GM18951 (cell line): ENCODE results near the gene ACACB.

Experiments used
- POLR2A ChIP-seq: IDR thresholded peaks from 4 replicates; pipeline ENCODE4 v1.6.1; 2011; ENCODE audit warnings: mild to moderate bottlenecking; ENCODE audit not compliant: insufficient read length, insufficient read depth; ENCODE audit errors: extremely low read depth
- in situ Hi-C: fragments of 300-500 bp; cut with MboI; formaldehyde crosslinking; loops from one replicate; pipeline ENCODE4 v1.12.0; 2022; ENCODE audit warnings: low sequenced_read_pairs, mixed read lengths, inconsistent platforms; ENCODE audit not compliant: unreplicated experiment

The ACACB gene

DNA sequence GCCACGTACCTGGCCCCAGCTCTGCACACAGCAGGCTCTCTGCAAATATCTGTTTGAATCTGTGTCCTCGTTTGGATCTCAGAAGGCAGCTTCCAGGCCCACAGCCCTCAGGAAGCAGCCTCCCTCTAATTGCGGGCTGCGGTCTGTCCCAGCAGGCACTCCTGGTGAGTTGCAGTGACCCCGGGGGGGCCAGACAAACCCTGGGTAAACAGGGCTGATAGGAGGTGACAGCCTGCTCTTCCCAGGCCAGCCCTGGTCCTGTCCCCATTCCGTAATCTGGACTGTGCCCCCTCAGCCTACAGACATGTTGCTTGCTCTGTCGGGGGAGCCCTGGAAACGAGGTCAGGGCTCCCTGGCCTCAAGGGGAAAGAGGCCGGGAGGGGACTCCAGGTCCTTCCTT, 190.7 kb downstream of the ACACB start:
- TF ChIP-seq POLR2A: no peak
- in situ Hi-C loops: no loop called here

DNA sequence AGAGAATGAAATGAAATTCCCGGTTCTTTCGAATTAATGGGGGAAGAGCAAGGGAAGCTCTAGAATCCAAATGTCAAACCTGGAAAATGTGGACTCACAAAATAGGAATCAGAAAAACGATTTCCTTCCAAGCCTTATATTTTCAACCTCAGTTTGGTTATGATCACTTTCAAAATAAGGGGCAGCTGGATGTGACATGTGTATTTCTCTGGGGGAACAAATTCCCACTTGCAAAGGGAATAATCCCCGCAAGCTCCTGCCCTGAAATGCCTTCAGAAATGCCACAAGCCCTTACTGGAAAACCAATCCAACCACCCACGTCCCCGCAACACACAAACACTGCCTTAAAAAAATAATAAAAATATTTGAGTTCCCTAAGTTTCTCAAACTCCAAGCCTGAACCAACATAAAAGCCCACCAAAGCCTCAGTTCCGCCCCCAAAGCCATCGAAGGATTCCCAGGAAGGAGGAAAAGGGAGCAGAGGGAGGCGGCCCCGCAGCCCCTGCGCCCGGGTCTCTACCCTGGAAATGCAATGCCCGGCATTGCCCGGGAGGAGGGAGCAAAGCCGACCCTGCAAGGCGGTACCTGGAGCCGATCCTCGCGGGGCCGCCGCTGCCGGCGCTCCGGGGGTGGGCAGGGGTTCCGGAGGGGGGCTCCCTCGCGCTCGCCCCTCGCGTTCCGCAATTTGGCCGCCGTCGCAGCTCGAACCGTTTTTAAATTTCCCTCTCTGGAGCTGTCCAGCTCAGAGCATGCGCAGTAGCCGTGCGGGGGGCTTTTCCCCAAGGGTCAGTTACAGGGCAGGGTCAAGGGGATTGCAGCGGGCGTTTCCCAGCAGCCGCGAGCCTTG, 192.4 kb downstream of the ACACB start, which contains the start of gene FOXN4:
TSS of gene FOXN4 (minus strand) at position 751 of the 847 bp plus-strand sequence. CDS start 963 bp downstream, outside the sequence.
- in situ Hi-C loops: no loop called here
- TF ChIP-seq POLR2A: no peak

DNA sequence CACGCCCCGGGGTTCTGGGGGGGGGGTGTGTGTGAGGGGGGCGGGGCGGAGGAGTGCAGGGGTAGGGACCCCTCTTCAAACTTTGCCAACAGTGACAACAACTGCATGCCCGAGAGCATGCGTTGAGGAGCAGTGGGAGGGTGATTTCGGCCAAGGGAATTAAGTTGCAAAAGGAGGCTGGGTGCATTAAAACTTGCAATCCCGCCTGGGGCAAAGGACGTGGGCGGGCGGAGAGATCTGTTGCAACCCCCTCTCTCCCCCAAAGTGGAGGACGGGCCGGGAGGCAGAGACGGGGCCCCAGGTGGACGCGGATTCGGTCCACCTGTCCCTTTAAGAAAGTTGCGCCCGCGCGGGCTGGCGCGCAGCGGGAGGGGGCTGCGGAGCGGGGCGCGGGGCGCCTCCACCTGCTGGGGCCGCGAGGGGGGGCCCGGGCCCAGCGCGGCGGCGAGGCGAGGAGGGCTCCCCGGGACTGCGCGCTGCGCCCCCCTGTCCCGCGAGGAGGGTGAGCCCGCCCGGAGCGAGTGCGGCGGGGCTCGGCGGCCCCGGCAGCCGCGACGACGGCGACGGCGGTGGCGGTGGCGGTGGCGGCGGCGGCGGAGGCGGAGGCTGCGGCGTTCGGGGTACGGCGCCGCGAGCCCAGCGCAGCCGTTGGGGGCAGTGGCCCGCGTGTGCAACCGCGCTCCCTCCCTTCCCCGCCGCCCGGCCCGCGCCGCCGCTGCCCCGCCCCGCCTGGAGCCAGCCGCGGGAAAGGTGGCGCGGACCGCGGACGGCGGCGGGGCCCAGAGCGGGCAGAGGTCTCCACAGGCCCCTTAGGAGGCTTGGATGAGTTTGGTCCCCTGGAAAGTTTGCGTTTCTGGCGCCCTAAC, 193.2 kb downstream of the ACACB start:
- in situ Hi-C loops: no loop called here
- TF ChIP-seq POLR2A: no peak

GRCh38 chr12:109310247-109311125, 194.1 kb downstream of the ACACB start:
- in situ Hi-C loops: no loop called here
- no peak for TF ChIP-seq POLR2A
